K562 (cell line): Measurements from ENCODE around the gene NTN1. TPM values are rescaled to one million over a fixed set of nuclear protein-coding genes. Genes with fewer than 3 reads are reported as not detected.

Source experiments
- HNRNPH1 ChIP-seq: fragments of 200-400 bp; formaldehyde crosslinking; optimal IDR thresholded peaks from 2 replicates; pipeline ENCODE3; 2017; ENCODE audit warnings: low read depth, mild to moderate bottlenecking, low read length, moderate library complexity
- polyA plus RNA-seq, 8 experiments: library from polyadenylated mRNA; depleted of rRNA in 4 of 8; stranded (reverse) in 5 of 8; unstranded in 3 of 8; fragments of >200 nt; fragmentation: Nextera tagmentation in 2 of 8; fragmentation: Illumina TruSeq in 1 of 8; extraction: Ambion mirVana in 2 of 8; extraction: Trizol in 1 of 8; gene quantifications; 2 replicates each; pipeline versions ENCODE4 v1.2.1 to v1.2.3, GENCODE V29; 2011 to 2014; ENCODE audit warnings: inconsistent platforms in 1 of 8, missing spikeins in 1 of 8
- total RNA-seq, 7 experiments: library from RNA; depleted of rRNA in 6 of 7; stranded (reverse); fragments of >200 nt in 6 of 7; fragmentation: Illumina TruSeq in 2 of 7; extraction: Trizol in 2 of 7; gene quantifications; 2 replicates each; pipeline versions ENCODE4 v1.2.1 to v1.2.3, GENCODE V29; 2011 to 2021; ENCODE audit warnings: low replicate concordance in 1 of 7
- TF ChIP-seq, protein P1 (sequence below), 2 experiments: fragments of 450-650 bp; IDR thresholded peaks; 2 replicates each; pipeline ENCODE4 v1.6.1; 2018; ENCODE audit warnings: mild to moderate bottlenecking in 2 of 2, low read depth in 1 of 2; ENCODE audit not compliant: partially characterized antibody in 2 of 2
- TF ChIP-seq, protein P2 (sequence below): fragments of 200-800 bp; sonication (Bioruptor generic); IDR thresholded peaks from 2 replicates; pipeline ENCODE4 v1.6.1; 2017; ENCODE audit warnings: missing genetic modification characterization, missing compliant biosample characterization
- TF ChIP-seq, protein P3 (sequence below): fragments of 450-650 bp; IDR thresholded peaks from 2 replicates; pipeline ENCODE4 v1.6.1; 2018; ENCODE audit warnings: mild to moderate bottlenecking, low read depth; ENCODE audit not compliant: partially characterized antibody

Gene NTN1
- total and polyA plus RNA-seq, 9 of the 15 experiments (the other 6 are each of a cell fraction or from before 2014, with no cell fraction given) = 0.02 TPM; not detected in 8

DNA sequence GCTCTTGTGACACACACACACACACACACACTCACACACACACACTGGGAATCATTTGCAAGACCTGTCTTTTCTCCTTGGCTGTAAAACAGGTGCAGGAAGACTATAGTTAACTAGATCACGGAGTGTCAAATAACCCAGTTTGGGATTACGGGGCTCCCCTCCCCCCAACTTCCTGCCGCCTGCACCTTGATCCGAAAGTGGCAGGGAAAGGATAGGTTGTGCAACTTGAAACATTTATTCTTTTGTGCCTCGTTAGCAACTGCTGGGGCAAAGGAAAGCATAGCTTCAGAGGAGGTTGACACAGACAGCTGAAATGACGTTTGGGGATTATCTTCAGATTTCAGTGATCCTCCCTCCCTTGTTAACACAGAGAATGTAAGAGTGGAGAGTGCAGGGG, 149.5 kb downstream of the NTN1 start (continued):
- TF ChIP-seq, protein P1, sequence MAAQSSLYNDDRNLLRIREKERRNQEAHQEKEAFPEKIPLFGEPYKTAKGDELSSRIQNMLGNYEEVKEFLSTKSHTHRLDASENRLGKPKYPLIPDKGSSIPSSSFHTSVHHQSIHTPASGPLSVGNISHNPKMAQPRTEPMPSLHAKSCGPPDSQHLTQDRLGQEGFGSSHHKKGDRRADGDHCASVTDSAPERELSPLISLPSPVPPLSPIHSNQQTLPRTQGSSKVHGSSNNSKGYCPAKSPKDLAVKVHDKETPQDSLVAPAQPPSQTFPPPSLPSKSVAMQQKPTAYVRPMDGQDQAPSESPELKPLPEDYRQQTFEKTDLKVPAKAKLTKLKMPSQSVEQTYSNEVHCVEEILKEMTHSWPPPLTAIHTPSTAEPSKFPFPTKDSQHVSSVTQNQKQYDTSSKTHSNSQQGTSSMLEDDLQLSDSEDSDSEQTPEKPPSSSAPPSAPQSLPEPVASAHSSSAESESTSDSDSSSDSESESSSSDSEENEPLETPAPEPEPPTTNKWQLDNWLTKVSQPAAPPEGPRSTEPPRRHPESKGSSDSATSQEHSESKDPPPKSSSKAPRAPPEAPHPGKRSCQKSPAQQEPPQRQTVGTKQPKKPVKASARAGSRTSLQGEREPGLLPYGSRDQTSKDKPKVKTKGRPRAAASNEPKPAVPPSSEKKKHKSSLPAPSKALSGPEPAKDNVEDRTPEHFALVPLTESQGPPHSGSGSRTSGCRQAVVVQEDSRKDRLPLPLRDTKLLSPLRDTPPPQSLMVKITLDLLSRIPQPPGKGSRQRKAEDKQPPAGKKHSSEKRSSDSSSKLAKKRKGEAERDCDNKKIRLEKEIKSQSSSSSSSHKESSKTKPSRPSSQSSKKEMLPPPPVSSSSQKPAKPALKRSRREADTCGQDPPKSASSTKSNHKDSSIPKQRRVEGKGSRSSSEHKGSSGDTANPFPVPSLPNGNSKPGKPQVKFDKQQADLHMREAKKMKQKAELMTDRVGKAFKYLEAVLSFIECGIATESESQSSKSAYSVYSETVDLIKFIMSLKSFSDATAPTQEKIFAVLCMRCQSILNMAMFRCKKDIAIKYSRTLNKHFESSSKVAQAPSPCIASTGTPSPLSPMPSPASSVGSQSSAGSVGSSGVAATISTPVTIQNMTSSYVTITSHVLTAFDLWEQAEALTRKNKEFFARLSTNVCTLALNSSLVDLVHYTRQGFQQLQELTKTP (IDR thresholded peaks at IDR 0.05; ENCODE audit: low read depth in 1 of 2, partially characterized antibody in 2 of 2) = no peak
- TF ChIP-seq, protein P2, sequence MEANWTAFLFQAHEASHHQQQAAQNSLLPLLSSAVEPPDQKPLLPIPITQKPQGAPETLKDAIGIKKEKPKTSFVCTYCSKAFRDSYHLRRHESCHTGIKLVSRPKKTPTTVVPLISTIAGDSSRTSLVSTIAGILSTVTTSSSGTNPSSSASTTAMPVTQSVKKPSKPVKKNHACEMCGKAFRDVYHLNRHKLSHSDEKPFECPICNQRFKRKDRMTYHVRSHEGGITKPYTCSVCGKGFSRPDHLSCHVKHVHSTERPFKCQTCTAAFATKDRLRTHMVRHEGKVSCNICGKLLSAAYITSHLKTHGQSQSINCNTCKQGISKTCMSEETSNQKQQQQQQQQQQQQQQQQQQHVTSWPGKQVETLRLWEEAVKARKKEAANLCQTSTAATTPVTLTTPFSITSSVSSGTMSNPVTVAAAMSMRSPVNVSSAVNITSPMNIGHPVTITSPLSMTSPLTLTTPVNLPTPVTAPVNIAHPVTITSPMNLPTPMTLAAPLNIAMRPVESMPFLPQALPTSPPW (CRISPR knock-in tag) = no peak
- no peak for TF ChIP-seq HNRNPH1
- TF ChIP-seq, protein P3, sequence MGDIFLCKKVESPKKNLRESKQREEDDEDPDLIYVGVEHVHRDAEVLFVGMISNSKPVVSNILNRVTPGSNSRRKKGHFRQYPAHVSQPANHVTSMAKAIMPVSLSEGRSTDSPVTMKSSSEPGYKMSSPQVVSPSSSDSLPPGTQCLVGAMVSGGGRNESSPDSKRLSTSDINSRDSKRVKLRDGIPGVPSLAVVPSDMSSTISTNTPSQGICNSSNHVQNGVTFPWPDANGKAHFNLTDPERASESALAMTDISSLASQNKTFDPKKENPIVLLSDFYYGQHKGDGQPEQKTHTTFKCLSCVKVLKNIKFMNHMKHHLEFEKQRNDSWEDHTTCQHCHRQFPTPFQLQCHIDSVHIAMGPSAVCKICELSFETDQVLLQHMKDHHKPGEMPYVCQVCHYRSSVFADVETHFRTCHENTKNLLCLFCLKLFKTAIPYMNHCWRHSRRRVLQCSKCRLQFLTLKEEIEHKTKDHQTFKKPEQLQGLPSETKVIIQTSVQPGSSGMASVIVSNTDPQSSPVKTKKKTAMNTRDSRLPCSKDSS = no peak
